GM21360 (cell line): ENCODE results near the gene SLC12A6.
"Not testable (repeated sequence)": the region's sequence is repeated elsewhere in the genome, so short reads cannot be mapped to it uniquely, and the experiment has no call there.

Experiments
- ATAC-seq: cut with Tn5 transposase; IDR thresholded peaks from one replicate; pipeline ENCODE4 v1.9.1; 2021; ENCODE audit warnings: mild to moderate bottlenecking, moderate library complexity; ENCODE audit not compliant: unreplicated experiment

The SLC12A6 gene

GRCh38 chr15:34209421-34210282, 127.9 kb downstream of the SLC12A6 start, which contains the start of gene KATNBL1:
Gene KATNBL1, minus strand, starts transcription at chr15:34210096. Its CDS starts 46,420 bp downstream, at chr15:34163676.
- ATAC-seq = peak; percentile 90

- no peak for ATAC-seq
Measured at GRCh38 chr15:34206011-34206410, 131.6 kb downstream of the SLC12A6 start.

GRCh38 chr15:34203936-34204335, 133.6 kb downstream of the SLC12A6 start:
- no peak for ATAC-seq

- ATAC-seq = no peak
Measured at GRCh38 chr15:34203305-34203704, 134.3 kb downstream of the SLC12A6 start.

GRCh38 chr15:34193272-34193671, 144.3 kb downstream of the SLC12A6 start:
- ATAC-seq = not testable (repeated sequence)

GRCh38 chr15:34188711-34189110, 148.9 kb downstream of the SLC12A6 start:
- ATAC-seq = no peak

- no peak for ATAC-seq
Measured at GRCh38 chr15:34185666-34186065, 151.9 kb downstream of the SLC12A6 start.

- no peak for ATAC-seq
Measured at GRCh38 chr15:34182942-34183341, 154.6 kb downstream of the SLC12A6 start.
